OCI-LY1 (cell line): ENCODE data around the gene PYDC1.

Source experiments
- H2AFZ ChIP-seq: fragments of 200-600 bp; sonication (generic), shearing (Covaris generic); 2 replicates; pipeline ENCODE4 v1.6.0; 2014; ENCODE audit warnings: antibody characterized with exemption, mild to moderate bottlenecking, low read length
- H3F3A ChIP-seq: fragments of 200-600 bp; sonication (generic), shearing (Covaris generic); 2 replicates; pipeline ENCODE4 v1.6.0; 2014; ENCODE audit warnings: mild to moderate bottlenecking, antibody characterized with exemption, low read length, moderate library complexity; ENCODE audit not compliant: insufficient read depth
- H3K27ac ChIP-seq: fragments of 200-600 bp; sonication (generic); 2 replicates; pipeline ENCODE4 v1.5.1; 2014; ENCODE audit warnings: low read length, mixed run types, mild to moderate bottlenecking, low read depth; ENCODE audit not compliant: poor library complexity, severe bottlenecking
- H3K27me3 ChIP-seq: fragments of 200-600 bp; sonication (generic); 2 replicates; pipeline ENCODE4 v1.6.0; 2014; ENCODE audit warnings: antibody characterized with exemption, mild to moderate bottlenecking, low read length, moderate library complexity; ENCODE audit not compliant: insufficient read depth
- H3K36me3 ChIP-seq: fragments of 200-600 bp; sonication (generic); 2 replicates; pipeline ENCODE4 v1.6.1; 2014; ENCODE audit warnings: mild to moderate bottlenecking, antibody characterized with exemption, low read length, moderate library complexity, mixed read lengths; ENCODE audit not compliant: insufficient read depth
- H3K4me1 ChIP-seq: fragments of 200-600 bp; sonication (generic); 2 replicates; pipeline ENCODE4 v1.5.1; 2014; ENCODE audit warnings: mild to moderate bottlenecking, low read length, moderate library complexity; ENCODE audit not compliant: insufficient read depth, severe bottlenecking
- H3K4me2 ChIP-seq: fragments of 200-600 bp; sonication (generic), shearing (Covaris generic); 2 replicates; pipeline ENCODE4 v1.6.1; 2014; ENCODE audit warnings: low read length
- H3K4me3 ChIP-seq: fragments of 200-600 bp; sonication (generic); 2 replicates; pipeline ENCODE4 v1.5.1; 2014; ENCODE audit warnings: low read length, low read depth, mild to moderate bottlenecking, mixed read lengths; ENCODE audit not compliant: poor library complexity, severe bottlenecking
- H3K79me2 ChIP-seq: fragments of 200-600 bp; shearing (Covaris generic); 2 replicates; pipeline ENCODE4 v1.6.1; 2016; ENCODE audit warnings: mixed run types, low read length, mixed read lengths; ENCODE audit not compliant: insufficient read depth
- H3K9ac ChIP-seq: fragments of 200-600 bp; sonication (generic), shearing (Covaris generic); 2 replicates; pipeline ENCODE4 v1.6.1; 2014; ENCODE audit warnings: mild to moderate bottlenecking, low read length, mixed read lengths
- H3K9me2 ChIP-seq: fragments of 200-600 bp; sonication (generic), shearing (Covaris generic); 2 replicates; pipeline ENCODE4 v1.6.1; 2014; ENCODE audit warnings: low read depth, mild to moderate bottlenecking, low read length, mixed read lengths
- H3K9me3 ChIP-seq: fragments of 200-600 bp; shearing (Covaris generic); 2 replicates; pipeline ENCODE4 v1.6.1; 2014; ENCODE audit warnings: low read length, mixed read lengths
- H4K20me1 ChIP-seq: fragments of 200-600 bp; sonication (generic), shearing (Covaris generic); 2 replicates; pipeline ENCODE4 v1.6.0; 2016; ENCODE audit warnings: mild to moderate bottlenecking, low read length; ENCODE audit not compliant: insufficient read depth
- CTCF ChIP-seq: fragments of 200-600 bp; sonication (generic), shearing (Covaris generic); IDR thresholded peaks from 2 replicates; pipeline ENCODE4 v1.5.1; 2017; ENCODE audit warnings: mild to moderate bottlenecking, antibody characterized with exemption, low read length, moderate library complexity, mixed read lengths
- EZH2 ChIP-seq: fragments of 200-600 bp; sonication (generic), shearing (Covaris generic); IDR thresholded peaks from 2 replicates; pipeline ENCODE4 v1.8.0; 2017; ENCODE audit warnings: borderline replicate concordance, mixed run types, mild to moderate bottlenecking, antibody characterized with exemption, low read length, moderate library complexity, mixed read lengths

The PYDC1 gene

GRCh38 chr16:31204871-31205666 lies 11.9 kb downstream of the PYDC1 start:
- H3K27me3 ChIP-seq = peaks cover 8% of the 10 kb centered on the region; the same call in 1 of the 2 replicates
- H2AFZ ChIP-seq = no peak overlapping the region
- 0 out of 2 replicates have a peak, but pooled peaks cover 12% of the 10 kb centered on the region for H3F3A ChIP-seq
- no peaks in the 10 kb centered on the region for H3K9me2 ChIP-seq
- H3K9me3 ChIP-seq = no peaks in the 10 kb centered on the region
- H4K20me1 ChIP-seq = no peaks in the 10 kb centered on the region
- H3K27ac ChIP-seq = no peak overlapping the region
- H3K4me1 ChIP-seq = peaks cover 25% of the 10 kb centered on the region
- no peak for TF ChIP-seq EZH2
- TF ChIP-seq CTCF = no peak
- H3K4me2 ChIP-seq = no peak overlapping the region
- H3K36me3 ChIP-seq = no peaks in the 10 kb centered on the region
- no peak overlapping the region for H3K9ac ChIP-seq
- no peak overlapping the region for H3K4me3 ChIP-seq
- no peaks in the 10 kb centered on the region for H3K79me2 ChIP-seq

GRCh38 chr16:31202414-31203375 lies 14.2 kb downstream of the PYDC1 start, which contains the start of gene PYCARD:
Gene PYCARD (minus strand): TSS chr16:31202760. CDS start chr16:31202690, 70 bp downstream.
- Histone ChIP-seq H3K9me2 (no peaks in the 10 kb centered on the region), H3K4me1 (peaks cover 25% of the 10 kb centered on the region), H3K4me3 (peak within 1 kb of the TSS; percentile 72), H3F3A (0 out of 2 replicates have a peak, but pooled peaks cover 17% of the 10 kb centered on the region), H3K27ac (peak within 1 kb of the TSS; percentile 3), H3K36me3 (peaks cover 13% of the 10 kb centered on the region; the same call in 1 of the 2 replicates), H3K9me3 (no peaks in the 10 kb centered on the region), H3K4me2 (peak within 1 kb of the TSS; percentile 87), H3K79me2 (no peaks in the 10 kb centered on the region), H3K27me3 (no peaks in the 10 kb centered on the region), H4K20me1 (no peaks in the 10 kb centered on the region), H2AFZ (no peak within 1 kb of the TSS), H3K9ac (peak within 1 kb of the TSS; percentile 66)
- TF ChIP-seq EZH2 = no peak
- TF ChIP-seq CTCF = no peak

- peak overlapping the region; percentile 66 for H3K9ac ChIP-seq
Observed at GRCh38 chr16:31201582-31202413, 15.1 kb downstream of the PYDC1 start.

More at GRCh38 chr16:31201582-31202413, 15.1 kb downstream of the PYDC1 start:
- H3K27ac ChIP-seq = peak overlapping the region; percentile 3
- H3F3A ChIP-seq = 0 out of 2 replicates have a peak, but pooled peaks cover 17% of the 10 kb centered on the region
- no peaks in the 10 kb centered on the region for H3K27me3 ChIP-seq
- no peak overlapping the region for H2AFZ ChIP-seq
- H3K4me3 ChIP-seq = peak overlapping the region; percentile 72
- H4K20me1 ChIP-seq = no peaks in the 10 kb centered on the region
- no peaks in the 10 kb centered on the region for H3K9me2 ChIP-seq
- peaks cover 16% of the 10 kb centered on the region; the same call in 1 of the 2 replicates for H3K36me3 ChIP-seq
- H3K79me2 ChIP-seq = no peaks in the 10 kb centered on the region
- no peaks in the 10 kb centered on the region for H3K9me3 ChIP-seq
- H3K4me1 ChIP-seq = peaks cover 25% of the 10 kb centered on the region
- TF ChIP-seq CTCF (no peak), EZH2 (no peak)
- peak overlapping the region; percentile 87 for H3K4me2 ChIP-seq
